Panc1 (cell line): ENCODE results near the gene METTL16.

Experiments
- POLR2AphosphoS5 ChIP-seq: IDR thresholded peaks from 2 replicates; pipeline ENCODE4 v1.6.1; 2012; ENCODE audit warnings: mild to moderate bottlenecking, low read depth, low read length, moderate library complexity
- SIN3A ChIP-seq: IDR thresholded peaks from 2 replicates; pipeline ENCODE4 v1.6.1; 2012; ENCODE audit warnings: low read depth, mild to moderate bottlenecking, low read length, moderate library complexity, borderline replicate concordance; ENCODE audit not compliant: insufficient read depth

- no peak for TF ChIP-seq SIN3A
- TF ChIP-seq POLR2AphosphoS5: no peak
Measured at GRCh38 chr17:2459917-2460271, 51.8 kb downstream of the METTL16 start.
